GM19099 (cell line): ENCODE measurements around the gene GCN1.

Experiments used
- POLR2A ChIP-seq: IDR thresholded peaks from 3 replicates; pipeline ENCODE4 v1.6.1; 2011; ENCODE audit warnings: low read depth; ENCODE audit not compliant: insufficient read length; ENCODE audit errors: extremely low read depth

Gene GCN1

DNA sequence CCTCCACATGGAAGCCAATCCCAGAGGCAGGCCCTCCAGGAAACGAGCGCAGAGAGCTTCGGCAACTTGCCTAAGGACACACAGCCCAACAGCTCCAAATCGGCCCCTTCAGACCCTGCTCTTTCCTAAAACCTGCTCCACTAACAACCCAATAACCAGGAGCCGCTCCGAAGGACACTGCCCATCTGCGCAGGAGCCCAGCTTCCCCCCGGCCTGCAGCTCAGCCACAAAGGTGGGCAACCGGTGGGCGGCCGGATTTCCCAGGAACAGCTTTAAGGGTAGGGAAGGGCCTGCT is 91.5 kb downstream of the GCN1 start:
- TF ChIP-seq POLR2A: no peak

DNA sequence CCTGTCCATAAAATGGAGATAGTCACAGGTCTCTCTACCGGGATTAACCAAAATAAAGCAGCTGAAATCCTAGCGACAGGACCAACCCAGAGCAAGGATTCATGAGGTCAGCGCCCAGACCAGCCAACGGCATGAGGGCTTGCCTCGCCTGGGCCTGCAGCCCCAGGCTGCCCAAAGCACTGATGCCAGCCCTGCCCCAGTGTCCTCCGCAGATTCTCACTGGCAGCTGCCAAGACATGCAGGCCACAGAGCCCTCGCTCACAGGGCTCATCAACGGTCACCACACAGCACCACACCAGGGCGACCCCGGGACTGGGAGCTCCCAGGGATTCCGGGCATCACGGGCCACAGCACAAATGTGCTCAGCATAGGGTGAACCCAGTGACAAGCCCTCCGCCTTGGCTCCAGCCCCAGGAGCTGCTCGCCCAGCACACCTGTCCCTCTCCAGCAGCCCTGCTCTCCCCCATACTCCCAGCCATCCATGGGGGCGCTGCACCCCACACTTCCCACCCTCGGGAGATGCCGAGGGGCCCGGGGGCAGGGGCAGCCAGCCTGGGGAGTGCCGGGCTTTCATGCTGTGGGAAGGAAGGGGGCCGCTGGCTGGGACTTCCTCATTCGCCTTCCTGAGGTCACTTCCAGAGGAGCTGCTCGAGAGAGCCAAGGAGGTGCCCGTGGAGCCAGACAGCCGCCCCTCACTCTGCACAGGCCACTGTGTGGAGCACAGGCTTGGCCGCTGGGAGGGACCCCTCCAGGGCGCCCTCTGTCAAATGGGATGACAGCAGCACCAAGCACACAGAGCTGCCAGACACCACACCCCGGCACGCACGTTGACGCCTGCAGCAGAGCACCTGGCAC is 92.1 kb downstream of the GCN1 start:
- TF ChIP-seq POLR2A: no peak

DNA sequence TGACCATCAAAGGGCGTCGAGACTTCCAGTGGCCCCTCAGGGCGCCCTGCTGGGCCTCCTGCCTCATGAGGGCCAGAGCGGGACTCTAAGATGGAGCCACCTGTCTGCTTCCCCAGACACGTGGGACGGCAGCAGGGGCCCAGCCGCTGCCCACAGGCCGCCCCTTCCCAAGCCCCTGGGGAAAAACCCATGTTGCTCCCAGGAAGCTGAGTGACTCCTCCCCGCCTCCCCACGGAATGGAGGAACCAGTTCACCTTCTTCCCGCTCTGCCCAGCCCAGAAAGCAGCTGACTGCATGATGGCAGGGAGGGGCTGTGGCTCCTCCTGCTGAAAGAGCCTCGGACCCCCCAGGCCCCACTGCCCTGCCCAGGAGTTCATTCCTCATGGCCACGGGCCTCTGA is 92.9 kb downstream of the GCN1 start:
- no peak for TF ChIP-seq POLR2A

DNA sequence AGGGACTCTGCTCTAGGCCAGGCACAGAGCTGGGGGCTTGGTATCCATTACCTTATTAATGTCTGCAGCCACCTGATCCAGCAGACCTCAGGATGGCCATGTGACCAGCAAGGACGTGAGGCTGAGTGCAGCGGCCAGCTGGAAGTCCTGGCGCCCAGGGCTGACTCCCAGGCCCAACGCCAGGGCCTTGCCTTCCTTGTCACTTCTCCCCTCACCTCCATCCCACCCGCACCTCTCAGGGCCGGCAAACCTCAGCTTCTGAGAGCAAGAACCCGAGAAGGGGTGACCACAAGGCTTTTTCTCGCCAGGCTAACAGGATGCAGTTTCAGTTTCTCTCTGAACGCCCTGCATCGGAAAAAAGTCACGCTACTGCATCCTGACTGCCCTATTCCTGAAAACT is 93.3 kb downstream of the GCN1 start:
- no peak for TF ChIP-seq POLR2A

DNA sequence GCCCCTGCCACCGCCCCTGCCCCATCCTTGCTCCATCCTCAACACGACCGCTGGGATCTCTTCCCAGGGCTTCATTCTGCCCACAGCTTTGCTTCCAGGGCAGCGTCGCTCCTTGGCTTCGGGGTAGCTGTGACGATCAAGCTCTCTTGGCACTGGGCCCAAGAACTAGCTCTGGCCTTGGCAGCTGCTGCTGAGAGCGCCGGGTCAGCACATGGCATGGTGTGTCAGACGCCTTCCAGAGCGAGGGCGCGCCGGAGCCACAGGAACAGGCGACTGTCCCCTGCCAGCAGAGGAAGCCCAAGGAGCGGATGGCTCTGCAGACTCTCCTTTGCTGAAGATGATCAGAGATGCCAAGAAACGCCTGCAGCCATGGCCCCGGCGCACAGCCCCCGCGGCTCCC is 93.9 kb downstream of the GCN1 start:
- TF ChIP-seq POLR2A: no peak

DNA sequence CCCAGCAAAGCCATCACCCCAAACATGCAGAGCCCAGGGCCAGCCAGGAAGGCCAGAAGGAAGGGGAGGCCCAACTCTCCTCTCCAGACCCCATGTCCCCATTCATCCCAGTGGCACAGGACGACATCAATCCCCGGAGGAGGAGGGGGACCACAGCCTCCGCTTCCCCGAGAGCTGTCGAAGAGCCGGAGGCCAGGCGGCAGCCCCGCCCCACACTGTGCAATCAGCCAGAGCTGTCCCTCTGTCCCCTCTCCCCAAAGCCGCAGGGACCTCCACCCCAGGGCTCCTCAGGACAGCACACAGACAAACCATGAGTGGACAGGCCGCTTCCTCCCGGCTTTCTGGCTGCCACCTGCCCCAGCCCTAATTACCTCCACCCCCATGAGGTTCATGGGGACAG is 94.8 kb downstream of the GCN1 start:
- TF ChIP-seq POLR2A: no peak

DNA sequence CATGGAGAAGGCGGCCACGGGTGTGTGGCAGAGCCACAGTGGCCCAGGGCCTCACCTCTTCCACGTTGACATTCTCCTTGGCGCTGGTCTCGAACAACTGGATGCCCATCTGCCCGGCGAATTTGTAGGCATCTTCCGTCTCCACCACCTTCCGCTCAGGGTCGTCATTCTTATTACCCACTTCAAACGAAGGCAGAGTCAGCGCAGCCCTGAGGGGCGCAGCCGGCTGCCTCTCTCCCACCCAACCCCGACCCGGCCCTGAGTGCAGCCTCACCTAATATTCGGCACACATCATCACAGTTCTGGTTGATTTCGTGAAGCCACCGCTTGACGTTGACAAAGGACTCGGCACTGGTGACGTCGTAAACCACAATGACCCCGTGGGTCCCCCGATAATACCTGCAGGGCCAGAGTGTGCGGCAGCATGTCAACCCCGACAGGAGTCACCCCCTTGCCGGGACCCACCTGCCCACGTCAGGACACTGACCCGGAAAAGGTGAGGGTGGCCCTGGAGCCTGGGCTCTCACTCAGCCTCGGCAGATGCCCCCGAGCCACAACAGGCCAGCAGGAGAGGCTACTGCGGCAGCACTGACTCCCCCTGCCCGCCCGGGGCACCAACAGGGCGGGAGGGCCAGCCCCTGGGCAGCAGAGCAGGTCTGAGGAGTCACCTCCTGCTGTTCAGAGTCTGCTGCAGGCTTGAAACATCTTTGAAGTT is 95.6 kb downstream of the GCN1 start:
- no peak for TF ChIP-seq POLR2A

DNA sequence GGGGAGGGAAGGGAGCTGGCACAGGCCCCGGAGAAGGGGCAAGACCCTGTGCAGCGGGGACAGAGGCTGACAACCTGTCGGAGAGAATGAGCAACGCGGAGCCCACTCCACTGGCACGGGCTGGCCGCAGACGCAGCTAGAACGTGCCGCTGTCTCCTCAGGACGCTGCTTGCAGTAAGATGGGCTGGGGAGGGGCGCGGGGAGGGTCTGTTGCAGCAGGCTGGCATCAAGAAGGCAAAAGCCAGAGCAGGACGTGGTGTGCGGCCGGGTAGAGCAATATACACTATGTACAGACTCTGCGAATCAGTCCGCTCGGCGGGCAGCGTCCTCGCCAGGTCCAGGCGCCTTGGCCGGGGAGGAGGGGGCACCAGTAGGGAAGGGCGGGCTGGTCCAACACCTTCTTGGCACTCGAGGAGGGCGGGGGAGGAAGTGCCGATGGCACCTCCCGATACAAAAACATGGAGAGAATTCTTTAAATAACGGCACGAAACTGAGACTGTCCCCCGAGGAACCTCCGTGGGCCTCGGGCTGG is 97.8 kb downstream of the GCN1 start:
- no peak for TF ChIP-seq POLR2A

DNA sequence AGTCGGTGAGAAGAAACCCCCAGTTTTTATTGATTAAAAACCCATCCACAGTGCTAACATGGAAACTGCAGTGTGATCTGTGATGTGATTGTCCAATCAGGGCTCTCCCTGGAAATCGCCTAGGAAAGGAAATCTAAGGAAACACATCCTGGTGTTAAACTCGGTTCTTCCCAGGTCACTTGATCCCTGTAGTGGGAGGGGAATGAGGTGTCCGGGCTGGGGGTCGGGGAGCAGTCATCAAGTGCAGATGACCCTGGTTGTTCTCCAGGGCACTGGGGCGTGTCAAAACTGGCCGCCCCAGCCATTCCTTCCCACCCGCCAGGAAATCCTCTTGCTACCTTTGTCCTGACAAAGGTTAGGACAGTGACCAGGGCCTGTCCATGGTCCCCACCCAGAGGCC is 98.8 kb downstream of the GCN1 start:
- TF ChIP-seq POLR2A: no peak

DNA sequence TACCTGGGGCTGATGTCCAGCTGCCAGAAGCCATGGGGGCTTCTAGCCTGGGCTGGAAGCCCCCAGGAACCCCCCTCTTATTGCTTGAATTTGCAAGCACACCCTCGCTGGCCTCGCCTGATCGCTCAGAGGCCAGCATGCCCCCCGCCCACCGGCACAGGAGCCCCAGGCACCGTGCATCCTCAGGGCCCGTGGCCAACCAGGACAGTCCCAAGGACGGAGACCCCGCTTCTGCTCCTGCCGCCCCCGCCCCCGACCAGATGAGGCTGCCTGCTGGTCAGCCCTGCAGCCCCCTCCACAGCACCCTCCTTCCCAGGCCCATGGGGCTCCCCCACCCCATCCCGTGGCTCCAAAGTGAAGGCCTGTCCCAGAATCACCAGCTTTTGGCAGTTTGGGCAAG is 99.2 kb downstream of the GCN1 start:
- no peak for TF ChIP-seq POLR2A

DNA sequence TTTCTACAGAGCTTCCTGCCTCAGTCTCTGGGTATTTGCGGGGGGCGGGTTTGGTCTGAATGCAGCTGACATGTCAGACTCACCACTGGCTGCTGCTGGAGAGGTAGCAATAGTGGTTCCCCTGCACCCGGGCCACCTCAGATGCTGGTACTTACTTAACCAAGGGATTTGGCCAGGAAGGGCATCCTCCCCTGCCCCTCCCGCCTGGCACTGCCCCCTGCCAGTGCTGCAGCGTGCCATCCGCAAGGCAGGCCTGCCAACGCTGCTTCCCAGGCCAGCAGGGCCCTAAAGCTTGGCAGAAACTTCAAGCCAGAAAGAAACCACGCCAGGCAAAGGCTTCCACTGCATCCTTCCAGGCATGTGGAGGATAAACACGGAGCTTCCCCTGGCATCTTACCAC is 100.0 kb downstream of the GCN1 start:
- TF ChIP-seq POLR2A: no peak

DNA sequence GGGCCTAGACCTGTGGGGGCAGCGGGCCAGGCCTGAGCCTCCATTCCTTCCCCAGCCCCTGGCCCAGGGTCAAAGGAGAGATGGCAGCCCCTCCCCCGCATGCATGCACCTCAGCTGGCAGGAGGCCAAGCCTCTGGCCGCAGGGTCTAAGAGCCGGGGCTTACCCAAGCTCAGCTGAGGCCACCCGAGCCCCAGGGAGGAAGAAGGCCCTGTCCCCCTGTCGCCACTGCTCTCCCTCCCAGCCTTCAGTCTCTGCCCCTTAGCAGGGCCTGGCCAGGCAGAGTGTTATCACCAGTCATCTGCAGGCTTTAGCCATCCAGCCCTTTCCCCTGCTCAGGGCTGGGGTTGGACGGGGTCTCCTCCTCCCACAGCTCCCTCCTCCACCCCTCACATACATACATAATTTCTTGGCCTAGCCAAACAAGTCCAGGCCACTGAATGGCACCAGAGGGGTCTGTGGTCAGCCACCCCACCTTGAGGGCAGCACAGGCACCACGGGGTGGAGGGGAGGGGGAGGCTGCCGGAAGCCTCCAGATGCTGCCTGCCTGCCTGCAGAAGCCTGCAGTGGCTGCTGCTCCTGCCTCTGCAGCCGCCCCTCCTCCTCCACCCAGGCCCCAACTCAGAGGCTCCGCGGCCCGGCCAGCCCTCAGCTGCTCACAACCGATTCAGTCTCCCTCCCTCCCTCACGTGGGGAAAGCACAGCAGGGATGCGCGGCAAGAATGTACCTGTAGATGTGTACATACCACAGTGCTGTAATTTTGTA is 100.7 kb downstream of the GCN1 start:
- TF ChIP-seq POLR2A: no peak

DNA sequence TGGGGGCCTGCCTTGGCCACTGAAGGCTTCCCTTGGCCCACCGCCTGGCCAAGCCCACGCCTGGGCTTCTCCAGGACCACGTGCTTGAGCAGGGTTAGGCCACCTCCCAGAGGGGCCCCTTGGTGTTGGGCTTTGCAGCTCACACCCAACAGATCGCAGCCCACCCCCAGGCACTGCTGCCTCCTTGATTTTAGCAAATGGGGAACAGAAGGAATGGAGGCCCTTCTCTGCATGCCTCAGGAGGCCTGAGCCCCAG is 101.3 kb downstream of the GCN1 start:
- TF ChIP-seq POLR2A: no peak

DNA sequence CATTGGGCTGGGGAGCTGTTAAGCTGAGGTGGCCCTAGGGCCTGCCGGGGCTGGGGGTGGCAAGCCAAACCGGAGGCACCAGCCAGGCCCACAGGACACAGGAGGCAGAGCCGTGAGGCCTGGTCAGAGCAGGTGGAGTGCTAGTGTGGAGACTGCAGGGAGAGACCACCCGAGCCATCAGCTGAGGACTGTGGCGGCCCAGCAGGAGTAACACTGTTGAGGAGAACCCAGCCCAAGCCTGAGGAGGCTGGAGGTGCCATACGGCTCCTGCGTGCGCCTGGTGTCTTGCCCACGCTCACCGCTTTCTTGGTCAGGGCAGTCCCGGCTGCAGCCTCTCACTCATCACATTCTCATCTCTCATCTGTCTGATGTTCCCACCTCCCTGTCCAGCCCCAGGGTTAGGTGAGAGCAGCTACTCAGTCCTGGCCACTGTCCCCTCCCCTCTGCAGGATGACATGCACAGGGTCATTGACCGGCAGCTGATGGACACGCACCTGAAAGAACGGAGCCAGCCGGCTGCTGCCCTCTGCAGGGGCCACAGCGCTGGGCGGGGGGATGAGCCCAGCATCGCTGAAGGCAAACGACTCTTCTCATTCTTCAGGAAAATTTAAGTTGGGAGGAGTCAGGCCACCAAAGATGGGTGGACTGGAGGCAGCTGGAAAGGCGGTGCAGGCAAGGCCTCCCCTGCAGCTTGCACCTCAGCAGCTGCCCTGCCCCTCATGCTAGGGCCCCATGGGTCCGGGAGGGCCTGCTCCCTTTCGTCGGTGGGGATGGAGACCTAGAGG is 101.8 kb downstream of the GCN1 start:
- no peak for TF ChIP-seq POLR2A

DNA sequence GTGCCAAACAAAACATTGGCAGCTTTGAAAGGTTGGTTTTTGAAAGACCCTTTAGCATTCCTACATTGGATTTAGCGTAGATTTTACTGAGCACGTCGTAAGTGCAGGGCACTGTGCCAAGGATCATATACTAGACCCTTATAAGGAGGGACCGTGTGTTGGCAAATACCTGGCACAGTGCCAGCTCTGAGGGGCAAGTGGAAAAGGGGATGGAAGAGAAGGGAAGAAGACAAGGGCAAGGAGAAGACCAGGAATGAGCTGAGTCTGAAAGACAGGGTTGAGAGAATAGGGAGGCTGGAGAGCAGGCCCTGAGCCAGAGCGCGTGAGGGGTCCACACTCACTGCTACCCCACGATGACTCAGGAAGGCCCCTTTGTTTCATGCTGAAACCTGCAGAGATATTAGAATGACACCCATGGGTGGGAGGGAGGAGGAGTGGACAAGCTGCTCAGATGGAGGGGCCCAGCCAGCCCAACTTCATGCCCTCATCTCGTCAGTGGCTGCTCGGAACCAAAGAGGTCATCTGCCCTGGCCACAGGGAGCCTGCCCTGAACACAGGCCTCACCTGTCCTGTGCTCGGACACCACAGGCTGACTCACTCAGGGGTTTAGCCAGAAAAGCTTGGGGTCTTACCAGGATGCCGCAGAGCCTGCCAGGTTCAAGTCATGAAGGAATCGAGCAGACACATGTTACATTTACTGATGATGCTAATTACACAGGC is 103.0 kb downstream of the GCN1 start:
- no peak for TF ChIP-seq POLR2A

DNA sequence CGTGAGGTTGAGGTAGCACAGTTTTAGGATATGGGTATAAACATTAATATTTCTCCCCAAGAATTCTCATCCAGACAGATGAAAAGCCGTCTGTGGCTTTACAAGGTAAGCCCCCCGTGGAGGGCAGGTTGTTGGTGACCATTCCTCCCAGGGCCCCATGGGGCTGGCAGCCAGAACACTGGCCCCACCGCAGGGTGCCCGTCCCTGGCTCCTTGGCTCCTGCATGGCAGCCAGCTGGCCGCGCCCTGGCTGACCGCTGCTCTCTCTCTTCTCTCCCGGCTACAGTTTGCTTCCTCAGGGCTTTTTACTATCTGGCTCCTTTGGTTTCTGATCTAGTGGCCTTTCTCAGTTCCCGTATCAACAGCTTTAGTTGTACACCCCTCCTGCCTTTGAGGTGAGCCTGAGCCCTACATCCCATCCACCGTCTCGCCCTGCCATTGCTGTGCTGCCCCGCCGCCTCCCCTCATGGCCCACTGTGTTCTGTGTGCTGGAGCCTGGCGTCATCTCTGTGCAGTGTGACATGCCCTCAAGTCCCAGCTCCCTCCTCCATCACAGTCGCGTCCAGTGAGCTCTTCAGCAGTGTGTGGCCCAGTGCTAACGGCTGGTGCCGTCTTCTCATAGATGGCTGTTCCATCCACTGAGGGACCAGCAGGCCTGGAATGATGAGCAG is 103.8 kb downstream of the GCN1 start:
- no peak for TF ChIP-seq POLR2A
